ENCODE data around the gene ASB6. TPM values are rescaled to one million over a fixed set of nuclear protein-coding genes. Genes with fewer than 3 reads are reported as not detected.

The ASB6 gene, protein sequence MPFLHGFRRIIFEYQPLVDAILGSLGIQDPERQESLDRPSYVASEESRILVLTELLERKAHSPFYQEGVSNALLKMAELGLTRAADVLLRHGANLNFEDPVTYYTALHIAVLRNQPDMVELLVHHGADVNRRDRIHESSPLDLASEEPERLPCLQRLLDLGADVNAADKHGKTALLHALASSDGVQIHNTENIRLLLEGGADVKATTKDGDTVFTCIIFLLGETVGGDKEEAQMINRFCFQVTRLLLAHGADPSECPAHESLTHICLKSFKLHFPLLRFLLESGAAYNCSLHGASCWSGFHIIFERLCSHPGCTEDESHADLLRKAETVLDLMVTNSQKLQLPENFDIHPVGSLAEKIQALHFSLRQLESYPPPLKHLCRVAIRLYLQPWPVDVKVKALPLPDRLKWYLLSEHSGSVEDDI
- total RNA-seq (2022), result 17.4 and 18.1 TPM in 2 replicates
- percentile 65 among the genes with signal in this experiment for Bru-seq, nascent RNA
- BruChase-seq, experiment 1, labeled RNA remaining after a 2-hour chase, result percentile 83 among the genes with signal in this experiment
- BruChase-seq, experiment 2, labeled RNA remaining after a 6-hour chase, result percentile 71 among the genes with signal in this experiment
- long read RNA-seq, transcript ASB6-201 (6 exons, 2,330 nt), result major isoform, 35 of 61 reads
- long read RNA-seq, partial matches to known transcripts, result 5 of 61 reads
- long read RNA-seq, other reads (novel, unspliced or antisense), result 21 of 61 reads

DNA sequence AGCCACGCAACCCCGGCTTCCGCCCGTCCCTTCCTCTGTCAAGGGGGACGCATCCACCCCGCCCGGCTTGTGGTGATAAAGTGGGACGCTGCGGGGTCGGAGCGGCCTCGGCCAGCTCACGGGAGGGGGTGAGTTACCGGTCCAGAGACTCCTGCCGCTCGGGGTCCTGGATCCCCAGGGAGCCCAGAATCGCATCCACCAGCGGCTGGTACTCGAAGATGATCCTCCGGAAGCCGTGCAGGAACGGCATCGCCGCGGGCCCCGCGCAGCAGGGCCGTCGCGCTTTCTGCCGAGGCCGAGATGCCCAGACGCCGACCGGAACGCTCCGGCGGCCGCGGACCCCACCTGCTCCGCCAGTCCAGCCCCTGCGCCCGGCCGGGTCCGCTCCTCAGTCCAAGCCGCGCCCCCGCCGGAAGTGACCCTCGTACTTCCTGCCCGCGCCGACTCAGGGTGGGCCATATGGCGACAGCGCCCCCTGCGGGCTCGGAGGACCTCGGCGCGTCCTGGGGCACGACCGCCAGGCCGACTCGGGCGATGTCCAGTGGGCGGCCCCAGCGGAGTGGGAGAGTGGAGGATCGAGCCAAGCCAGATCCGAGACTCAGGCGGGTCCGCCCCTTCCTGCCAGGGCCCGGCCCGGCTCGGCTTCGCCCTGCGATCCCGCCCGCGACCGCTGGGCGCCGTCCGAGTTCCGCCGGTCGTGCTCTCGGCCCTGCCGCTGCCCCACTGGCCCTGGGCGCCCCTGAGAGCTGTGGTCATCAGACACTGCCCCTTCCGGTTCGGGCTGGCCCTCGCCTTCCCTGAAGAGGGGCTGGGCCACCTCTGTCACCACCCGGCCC is at the start of gene ASB6:
Gene ASB6 (minus strand): TSS at position 402 of the 836 bp plus-strand sequence. CDS start 152 bp downstream, at position 250.
- peaks cover 3% of the 10 kb centered on the region; the same call in 1 of the 2 replicates for H3K4me1 ChIP-seq
- peaks cover 6% of the 10 kb centered on the region for H3K4me1 Mint-ChIP-seq (ENCODE audit: low read depth, unreplicated experiment)
- H3K36me3 ChIP-seq (ENCODE audit: control insufficient read depth, insufficient read depth, low read length), result no peaks in the 10 kb centered on the region
- H3K9me3 ChIP-seq, result no peaks in the 10 kb centered on the region
- peak within 1 kb of the TSS; percentile 99 for H3K4me3 ChIP-seq (ENCODE audit: low read depth, low read length)
- peaks cover 48% of the 10 kb centered on the region for H3K36me3 Mint-ChIP-seq (ENCODE audit: insufficient read depth, unreplicated experiment)
- no TSS peak for BruUV-seq (replicated peaks)
- H3K4me3 Mint-ChIP-seq (ENCODE audit: unreplicated experiment), result peak within 1 kb of the TSS; percentile 89
- TF ChIP-seq, protein P1, sequence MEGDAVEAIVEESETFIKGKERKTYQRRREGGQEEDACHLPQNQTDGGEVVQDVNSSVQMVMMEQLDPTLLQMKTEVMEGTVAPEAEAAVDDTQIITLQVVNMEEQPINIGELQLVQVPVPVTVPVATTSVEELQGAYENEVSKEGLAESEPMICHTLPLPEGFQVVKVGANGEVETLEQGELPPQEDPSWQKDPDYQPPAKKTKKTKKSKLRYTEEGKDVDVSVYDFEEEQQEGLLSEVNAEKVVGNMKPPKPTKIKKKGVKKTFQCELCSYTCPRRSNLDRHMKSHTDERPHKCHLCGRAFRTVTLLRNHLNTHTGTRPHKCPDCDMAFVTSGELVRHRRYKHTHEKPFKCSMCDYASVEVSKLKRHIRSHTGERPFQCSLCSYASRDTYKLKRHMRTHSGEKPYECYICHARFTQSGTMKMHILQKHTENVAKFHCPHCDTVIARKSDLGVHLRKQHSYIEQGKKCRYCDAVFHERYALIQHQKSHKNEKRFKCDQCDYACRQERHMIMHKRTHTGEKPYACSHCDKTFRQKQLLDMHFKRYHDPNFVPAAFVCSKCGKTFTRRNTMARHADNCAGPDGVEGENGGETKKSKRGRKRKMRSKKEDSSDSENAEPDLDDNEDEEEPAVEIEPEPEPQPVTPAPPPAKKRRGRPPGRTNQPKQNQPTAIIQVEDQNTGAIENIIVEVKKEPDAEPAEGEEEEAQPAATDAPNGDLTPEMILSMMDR (IDR thresholded peaks at IDR 0.05; ENCODE audit: insufficient read depth in 1 of 2, low read depth in 1 of 2, low read length in 1 of 2, severe bottlenecking in 1 of 2, unreplicated experiment in 1 of 2), result peak; percentile 82 to 94
- H3K9me3 Mint-ChIP-seq (ENCODE audit: unreplicated experiment), result no peaks in the 10 kb centered on the region
- intact Hi-C loops (cut with micrococcal nuclease; ENCODE audit: unreplicated experiment), result loop anchor here (1.0 kb wide), 3 partner anchors 95 to 148 kb away; no protein-coding TSS in a partner anchor
- ChIA-PET POLR2A (interaction anchor here (0.6 kb wide), 1 partner anchor 1435 kb away, joined by 3 read pairs; no protein-coding TSS in a partner anchor), CTCF (interaction anchor here (0.6 to 1.5 kb wide), 6 partner anchors 85 to 159 kb away, joined by 3 to 7 read pairs (median 6); no protein-coding TSS in a partner anchor)
- no peaks in the 10 kb centered on the region for H3K27me3 Mint-ChIP-seq (ENCODE audit: insufficient read depth, unreplicated experiment)
- DNase-seq, result peak; percentile 97 to 100
- H3K27ac Mint-ChIP-seq (ENCODE audit: unreplicated experiment), result peak within 1 kb of the TSS; percentile 85
- no peaks in the 10 kb centered on the region for H3K27me3 ChIP-seq (replicated peaks; ENCODE audit: control insufficient read depth, insufficient read depth, low read length)

DNA sequence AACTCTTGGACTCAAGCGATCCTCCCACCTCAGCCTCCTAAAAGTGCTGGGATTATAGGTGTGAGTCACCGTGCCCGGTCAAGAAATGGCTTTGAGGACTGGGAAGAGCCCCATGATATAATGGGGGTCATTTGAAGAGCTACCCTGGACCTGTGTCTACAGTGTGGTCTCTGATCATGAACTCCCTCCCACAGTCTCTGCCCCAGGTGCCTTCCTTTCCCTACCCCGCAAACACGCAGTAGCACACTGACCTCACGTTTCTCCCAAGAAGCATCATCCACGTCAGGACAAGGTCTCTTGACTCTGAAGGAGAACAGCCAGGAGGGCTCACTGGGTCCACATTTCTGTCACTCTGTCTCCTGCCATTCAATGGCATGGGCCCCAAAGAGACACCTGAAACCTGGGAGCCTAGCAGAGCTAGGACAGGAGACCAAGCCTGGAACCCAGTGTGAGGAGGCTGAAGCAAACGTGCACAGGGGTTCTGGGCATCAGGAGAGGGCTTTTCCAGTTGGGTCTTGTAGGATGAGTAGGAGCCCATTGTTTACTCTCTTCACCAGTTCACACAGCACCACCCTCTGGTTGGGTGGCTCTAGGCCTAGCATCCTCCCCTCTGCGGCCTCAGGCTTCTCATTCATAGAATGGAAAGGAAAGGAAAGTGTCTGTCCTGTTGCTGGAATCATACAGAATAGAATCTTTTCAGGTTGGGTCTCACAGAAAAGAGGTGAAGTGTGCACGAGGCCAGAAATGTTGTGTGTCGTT is 46.5 kb upstream of the ASB6 start:
- POLR2A ChIA-PET, result no interaction called here
- intact Hi-C loops (cut with micrococcal nuclease; ENCODE audit: unreplicated experiment), result no loop called here
- no peaks in the 10 kb centered on the region for H3K4me1 Mint-ChIP-seq (ENCODE audit: low read depth, unreplicated experiment)

More for the DNA sequence above, 46.5 kb upstream of the ASB6 start:
- no TSS peak for BruUV-seq (replicated peaks)
- TF ChIP-seq, protein P1 (IDR thresholded peaks at IDR 0.05; ENCODE audit: insufficient read depth in 1 of 2, low read depth in 1 of 2, low read length in 1 of 2, severe bottlenecking in 1 of 2, unreplicated experiment in 1 of 2), result no peak
- peaks cover 9% of the 10 kb centered on the region; the same call in 1 of the 2 replicates for H3K4me1 ChIP-seq
- Mint-ChIP-seq H3K4me3 (ENCODE audit: unreplicated experiment) (no peak overlapping the region), H3K9me3 (ENCODE audit: unreplicated experiment) (no peaks in the 10 kb centered on the region), H3K27me3 (ENCODE audit: insufficient read depth, unreplicated experiment) (no peaks in the 10 kb centered on the region), H3K27ac (ENCODE audit: unreplicated experiment) (no peak overlapping the region), H3K36me3 (ENCODE audit: insufficient read depth, unreplicated experiment) (no peaks in the 10 kb centered on the region)
- DNase-seq, result no peak
- H3K4me3 ChIP-seq (ENCODE audit: low read depth, low read length), result no peak overlapping the region
- CTCF ChIA-PET, result no interaction called here
- no peaks in the 10 kb centered on the region for H3K9me3 ChIP-seq
- H3K36me3 ChIP-seq (ENCODE audit: control insufficient read depth, insufficient read depth, low read length), result no peaks in the 10 kb centered on the region
- H3K27me3 ChIP-seq (replicated peaks; ENCODE audit: control insufficient read depth, insufficient read depth, low read length), result no peaks in the 10 kb centered on the region

Measured in Caco-2 (cell line).